Cerebellar cortex (tissue), 1 donor: ENCODE measurements around the gene PIK3CB.
"Not testable (repeated sequence)": the region's sequence is repeated elsewhere in the genome, so short reads cannot be mapped to it uniquely, and the experiment has no call there.

ENCODE experiments used
- DNase-seq: peaks from one replicate; pipeline ENCODE4 v3.0.0-alpha.2; 2015; ENCODE audit warnings: low spot score

Gene PIK3CB

DNA sequence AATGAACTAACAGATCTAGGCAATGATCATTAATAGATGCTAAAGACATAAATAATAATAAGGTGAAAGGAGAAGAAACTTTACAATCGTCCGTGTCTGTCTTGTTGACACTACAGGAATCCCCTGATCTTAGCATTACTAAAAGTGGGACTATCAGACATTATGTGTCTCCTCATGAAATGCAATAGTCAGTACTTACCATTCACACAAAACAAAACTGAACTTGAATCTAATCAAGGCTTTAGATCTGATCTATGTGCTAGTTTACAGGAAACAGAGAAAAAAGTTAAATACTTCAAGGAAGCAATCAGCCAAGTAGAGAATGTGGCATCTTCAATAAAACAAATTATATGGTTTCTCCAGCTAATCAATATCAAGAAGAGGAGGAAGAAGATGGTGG lies 73.7 kb downstream of the PIK3CB start:
- DNase-seq = no peak

DNA sequence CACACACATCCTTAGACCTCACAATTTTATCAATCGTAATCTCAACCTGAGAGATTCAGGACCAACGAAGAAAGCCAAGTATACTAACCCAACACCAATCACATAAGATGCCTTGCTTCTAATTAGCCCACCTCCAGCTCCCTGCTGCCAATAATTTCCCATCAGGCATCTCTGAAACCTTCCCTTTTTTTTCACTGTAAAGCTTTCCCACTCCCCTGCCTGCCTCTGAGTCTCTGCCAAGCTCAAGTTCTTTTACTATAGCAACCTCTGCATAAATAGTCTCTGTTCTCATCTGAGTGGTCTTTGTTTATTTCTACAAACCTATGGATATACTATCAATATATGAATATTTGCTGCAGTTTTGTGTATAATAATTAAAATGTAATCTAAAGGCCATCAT lies 86.5 kb downstream of the PIK3CB start:
- DNase-seq = no peak

- DNase-seq = peak; percentile 66
These were observed 87.5 kb downstream of the PIK3CB start for GRCh38 chr3:138747225-138747624.

DNA sequence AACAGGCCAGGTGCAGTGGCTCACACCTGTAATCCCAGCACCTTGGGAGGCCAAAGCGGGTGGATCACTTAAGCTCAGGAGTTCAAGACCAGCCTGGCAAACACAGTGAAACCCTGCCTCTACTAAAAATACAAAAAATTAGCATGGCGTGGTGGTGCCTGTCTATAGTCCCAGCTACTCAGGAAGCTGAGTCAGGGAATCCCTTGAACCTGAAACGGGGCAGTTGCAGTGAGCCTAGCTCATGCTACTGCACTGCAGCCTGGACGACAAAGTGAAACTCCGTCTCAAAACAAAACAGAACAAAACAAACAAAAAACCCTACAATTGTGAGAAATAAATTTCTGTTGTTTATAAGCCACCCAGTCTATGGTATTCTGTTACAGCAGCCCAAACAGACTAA lies 94.7 kb downstream of the PIK3CB start:
- no peak for DNase-seq

DNA sequence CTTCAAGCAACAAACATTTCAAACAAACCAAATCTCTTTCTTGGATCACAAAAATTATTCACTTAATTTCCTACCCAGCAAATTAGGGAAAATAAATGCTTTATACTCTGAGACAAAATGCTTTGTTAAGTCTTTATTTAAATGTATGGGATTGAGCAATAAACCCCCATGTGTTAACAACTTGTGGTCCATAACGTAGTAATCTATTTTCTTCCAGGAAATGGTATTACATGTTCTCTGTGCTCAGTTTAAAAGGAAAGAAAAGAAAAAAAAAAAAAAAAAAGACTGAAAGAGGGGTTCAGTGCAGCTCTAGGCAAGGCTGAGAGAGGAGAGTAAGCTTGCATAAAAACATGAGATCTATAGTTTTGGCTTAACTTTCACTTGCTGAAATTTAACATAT lies 102.3 kb downstream of the PIK3CB start:
- DNase-seq = no peak

DNA sequence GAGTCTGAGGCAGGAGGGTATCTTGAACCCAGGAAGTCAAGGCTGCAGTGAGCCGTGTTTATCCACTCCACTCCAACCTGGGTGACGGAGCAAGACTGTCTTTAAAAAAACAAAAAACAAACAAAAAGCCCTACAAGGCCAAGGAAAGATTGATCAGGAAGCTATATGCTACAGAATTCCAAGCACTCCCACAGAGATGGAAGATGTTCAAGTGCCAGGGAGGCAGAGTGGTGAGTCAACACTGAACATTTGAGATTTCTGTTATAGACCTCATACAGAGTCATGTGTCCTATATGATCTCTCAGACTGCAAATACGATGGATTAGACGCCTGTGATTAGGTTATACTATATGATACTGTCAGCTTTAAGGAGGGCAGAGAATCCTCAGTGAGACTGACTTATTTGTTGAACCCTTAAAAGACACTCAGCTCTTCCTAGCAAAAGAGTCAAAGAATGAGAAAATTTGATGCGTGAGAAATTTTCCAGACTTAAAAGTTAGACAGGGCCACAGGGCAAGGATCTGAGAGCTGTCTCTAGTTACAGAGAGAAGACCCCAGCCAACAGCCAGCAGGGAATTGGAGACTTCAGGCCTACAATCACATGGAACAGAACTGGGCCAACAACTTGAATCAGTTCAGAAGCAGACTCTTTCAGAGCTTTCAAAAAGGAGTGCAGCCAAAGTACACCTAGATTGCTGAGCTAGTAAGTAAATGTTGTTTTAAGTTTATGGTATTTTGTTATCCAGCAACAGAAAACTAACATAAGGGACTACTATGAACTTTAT lies 107.6 kb downstream of the PIK3CB start:
- no peak for DNase-seq

- DNase-seq = not testable (repeated sequence)
These were observed 108.7 kb downstream of the PIK3CB start for GRCh38 chr3:138726042-138726441.

DNA sequence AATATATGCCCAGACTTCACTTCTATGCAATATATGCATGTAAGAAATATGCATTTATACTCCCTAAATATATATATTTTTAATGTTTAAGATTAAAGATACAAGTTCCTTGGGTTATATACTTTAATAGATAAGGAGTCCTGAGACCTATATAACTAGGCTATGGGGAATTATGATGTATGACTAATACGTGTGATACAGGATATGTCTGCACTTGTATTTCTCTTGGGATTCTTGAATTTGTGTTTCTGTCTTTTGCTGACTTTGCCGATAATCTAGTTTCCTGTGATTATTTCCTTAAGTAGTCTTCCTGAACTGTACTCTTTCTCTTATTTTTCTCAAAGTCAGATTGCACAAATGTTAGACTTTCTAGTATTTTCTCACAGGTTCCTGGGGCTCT lies 109.6 kb downstream of the PIK3CB start:
- DNase-seq = no peak

- DNase-seq = no peak
These were observed 110.3 kb downstream of the PIK3CB start for GRCh38 chr3:138724443-138724842.

- DNase-seq = no peak
These were observed 115.9 kb downstream of the PIK3CB start for GRCh38 chr3:138718849-138719248.

- DNase-seq = no peak
These were observed 117.4 kb downstream of the PIK3CB start for GRCh38 chr3:138717348-138717747.

DNA sequence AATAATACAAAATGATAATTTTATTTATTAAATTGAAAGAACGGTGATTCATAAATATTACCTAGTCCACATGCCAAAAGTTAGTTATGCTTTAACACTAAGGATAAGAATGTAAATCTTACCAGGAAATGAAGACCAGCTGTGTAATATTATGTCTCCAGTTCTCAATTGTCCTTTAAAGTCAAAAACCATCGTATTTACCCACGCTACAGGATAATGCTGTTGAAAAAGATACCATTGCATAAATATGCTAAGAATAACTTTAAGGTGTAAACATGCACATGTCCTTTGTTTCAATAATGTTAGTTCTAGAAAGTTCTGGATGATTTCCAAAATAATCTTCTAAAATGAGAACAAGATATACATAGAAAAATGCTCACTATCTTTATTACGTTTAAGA lies 122.6 kb downstream of the PIK3CB start:
- no peak for DNase-seq

DNA sequence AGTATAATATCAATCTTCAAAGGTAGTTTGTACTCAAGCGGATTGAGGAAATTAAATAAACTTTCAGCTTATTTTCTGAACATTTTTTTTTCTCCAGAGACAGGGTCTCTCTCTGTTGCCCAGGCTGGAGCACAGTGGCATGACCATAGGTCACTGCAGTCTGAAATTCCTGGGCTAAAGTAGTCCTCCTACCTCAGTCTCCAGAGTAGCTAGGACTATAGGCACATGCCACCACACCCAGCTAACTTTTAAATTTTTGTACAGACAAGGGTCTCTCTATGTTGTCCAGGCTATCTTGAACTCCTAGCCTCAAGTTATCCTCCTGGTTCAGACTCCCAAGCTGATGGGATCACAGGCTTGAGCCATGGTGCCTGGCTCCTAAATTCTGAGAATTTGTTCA lies 129.1 kb downstream of the PIK3CB start:
- no peak for DNase-seq

DNA sequence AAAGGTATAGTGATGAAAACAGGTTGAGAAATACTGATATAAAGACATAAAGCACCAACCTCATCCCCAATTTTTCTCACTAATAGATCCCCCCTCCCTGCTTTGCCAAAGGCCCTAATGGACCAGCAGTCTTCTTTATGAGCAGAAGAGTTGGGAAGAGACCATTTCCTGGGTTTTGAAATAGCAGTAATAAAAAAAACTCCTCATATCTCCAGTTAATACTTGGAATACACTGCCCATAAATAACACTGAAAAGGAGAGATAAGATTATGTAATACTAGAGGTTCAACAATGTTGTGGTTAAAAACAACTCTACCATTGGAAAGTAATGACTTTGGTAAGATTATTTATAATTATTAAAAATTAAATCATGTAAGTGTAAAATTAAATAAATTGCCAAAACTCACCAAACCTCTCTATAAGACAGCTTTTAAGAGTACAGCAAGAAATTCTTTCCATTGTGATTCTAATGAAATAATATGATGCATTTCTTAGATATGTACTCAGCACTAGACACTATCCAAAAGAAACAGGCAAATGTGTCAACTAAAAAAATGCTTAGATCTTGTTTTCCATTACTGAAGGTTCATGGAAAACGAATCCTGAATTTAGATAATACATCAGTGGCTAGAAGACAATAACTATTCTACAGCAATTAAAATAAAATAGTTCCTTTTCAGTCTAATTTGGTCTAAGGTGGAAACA lies 137.9 kb downstream of the PIK3CB start:
- no peak for DNase-seq

- DNase-seq = no peak
These were observed 140.3 kb downstream of the PIK3CB start for GRCh38 chr3:138694287-138695007.

GRCh38 chr3:138692152-138692551 lies 142.6 kb downstream of the PIK3CB start:
- no peak for DNase-seq

DNA sequence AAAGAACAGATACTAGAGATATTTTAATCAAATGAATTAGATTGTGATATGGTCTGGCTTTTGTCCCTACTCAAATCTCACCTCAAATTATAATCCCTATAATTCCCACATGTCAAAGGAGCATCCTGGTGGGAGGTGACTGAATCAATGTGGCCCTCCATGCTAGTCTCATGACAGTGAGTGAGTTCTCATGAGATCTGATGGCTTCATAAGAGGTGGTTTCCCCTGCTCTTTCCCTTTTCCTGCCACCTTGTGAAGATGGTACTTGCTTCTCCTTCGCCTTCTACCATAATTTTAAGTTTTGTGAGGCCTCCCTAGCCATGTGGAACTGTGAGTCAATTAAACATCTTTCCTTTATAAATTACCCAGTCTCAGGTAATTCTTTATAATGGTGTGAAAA lies 143.4 kb downstream of the PIK3CB start:
- DNase-seq = no peak

DNA sequence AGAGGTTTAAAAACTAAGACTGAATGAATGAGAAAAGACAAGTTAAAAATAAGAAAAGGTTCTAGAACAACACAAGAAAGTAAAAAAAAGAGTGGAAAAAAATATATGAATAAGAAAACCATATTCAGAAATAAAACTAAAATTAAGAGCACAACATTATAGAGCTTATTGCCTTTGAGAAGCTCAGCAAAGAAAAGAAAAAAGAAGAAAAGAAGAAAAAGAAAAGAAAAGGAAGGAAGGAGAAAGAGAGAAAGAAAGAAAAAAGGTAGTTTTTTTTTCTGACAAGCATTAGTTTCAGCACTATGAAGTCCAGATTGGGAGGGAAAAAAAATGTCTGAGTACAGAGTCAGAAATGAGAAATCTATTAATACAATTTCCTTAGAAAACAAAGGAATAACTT lies 144.7 kb downstream of the PIK3CB start:
- DNase-seq = no peak

DNA sequence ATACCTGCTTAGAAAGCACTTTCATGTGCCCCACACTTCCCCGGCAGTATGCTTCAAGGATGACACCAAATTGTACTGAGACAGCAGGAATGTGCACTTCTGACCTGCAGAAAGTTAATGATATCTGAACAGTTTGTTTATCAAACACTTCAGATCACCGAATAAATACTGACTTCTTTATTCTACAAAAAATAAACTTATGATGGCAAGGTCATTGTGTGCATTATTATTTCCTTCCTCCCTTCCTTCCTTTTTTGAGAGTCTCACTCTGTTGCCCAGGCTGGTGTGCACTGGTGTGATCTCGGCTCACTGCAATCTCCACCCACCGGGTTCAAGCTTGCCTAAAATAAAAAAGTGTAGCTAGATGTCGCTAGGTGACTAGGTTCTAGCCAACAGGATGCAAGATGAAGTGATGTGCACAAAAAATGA lies 145.8 kb downstream of the PIK3CB start:
- DNase-seq = no peak

GRCh38 chr3:138687236-138687635 lies 147.5 kb downstream of the PIK3CB start:
- no peak for DNase-seq

DNA sequence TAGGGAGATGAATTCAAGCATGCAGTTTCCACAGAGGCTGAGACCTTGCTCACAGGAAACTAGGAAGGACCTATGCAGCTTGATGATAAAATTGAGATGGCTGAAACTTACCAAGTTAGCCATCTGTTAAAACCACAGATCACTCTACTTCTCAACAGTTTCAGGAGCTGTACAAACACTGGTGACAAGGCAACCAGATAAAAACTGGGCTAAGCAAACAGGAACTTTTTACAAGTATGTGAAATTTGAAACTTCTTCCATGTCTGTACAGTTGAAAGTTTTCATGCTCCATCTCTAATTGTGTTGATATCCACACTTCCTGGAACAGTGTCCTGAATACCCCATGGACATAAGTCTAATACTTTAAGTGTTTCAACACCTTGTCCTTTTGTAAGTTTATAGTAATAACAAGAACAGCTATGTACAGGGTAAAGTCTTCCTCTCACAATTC lies 147.9 kb downstream of the PIK3CB start:
- no peak for DNase-seq

DNA sequence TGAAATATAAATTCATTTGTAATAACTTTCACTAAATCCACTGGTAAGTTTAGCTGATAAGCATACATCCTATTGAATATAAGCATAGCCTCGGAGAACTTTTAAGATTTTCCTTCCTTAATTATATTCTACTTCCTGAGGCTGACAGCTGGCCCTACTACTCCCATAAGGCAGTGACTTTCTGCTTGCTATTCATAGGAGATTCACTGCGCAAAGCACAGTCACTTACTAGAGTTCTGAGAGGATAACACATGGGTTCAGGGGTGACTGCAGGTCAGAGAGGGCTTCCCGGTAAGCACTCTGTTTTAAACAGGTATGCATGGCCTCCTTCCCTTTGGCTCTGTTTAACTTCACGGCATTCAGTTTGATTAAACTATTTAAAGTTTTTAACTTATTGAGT lies 150.3 kb downstream of the PIK3CB start:
- no peak for DNase-seq

- no peak for DNase-seq
These were observed 152.1 kb downstream of the PIK3CB start for GRCh38 chr3:138682648-138683047.
